ENCODE measurements around the gene S100A2. TPM values are rescaled to one million over a fixed set of nuclear protein-coding genes. Genes with fewer than 3 reads are reported as not detected.

Gene S100A2
- total RNA-seq, 2 donors from 2014 or later, result 1.0 to 2.4 TPM

- no peak overlapping the region for H3K9ac ChIP-seq (ENCODE audit: low read depth in 2 of 2, low read length in 2 of 2)
- H3K27ac ChIP-seq, result no peak overlapping the region
- DNase-seq, result no peak
- H3K4me3 ChIP-seq, result no peak overlapping the region
- TF ChIP-seq, protein P1, sequence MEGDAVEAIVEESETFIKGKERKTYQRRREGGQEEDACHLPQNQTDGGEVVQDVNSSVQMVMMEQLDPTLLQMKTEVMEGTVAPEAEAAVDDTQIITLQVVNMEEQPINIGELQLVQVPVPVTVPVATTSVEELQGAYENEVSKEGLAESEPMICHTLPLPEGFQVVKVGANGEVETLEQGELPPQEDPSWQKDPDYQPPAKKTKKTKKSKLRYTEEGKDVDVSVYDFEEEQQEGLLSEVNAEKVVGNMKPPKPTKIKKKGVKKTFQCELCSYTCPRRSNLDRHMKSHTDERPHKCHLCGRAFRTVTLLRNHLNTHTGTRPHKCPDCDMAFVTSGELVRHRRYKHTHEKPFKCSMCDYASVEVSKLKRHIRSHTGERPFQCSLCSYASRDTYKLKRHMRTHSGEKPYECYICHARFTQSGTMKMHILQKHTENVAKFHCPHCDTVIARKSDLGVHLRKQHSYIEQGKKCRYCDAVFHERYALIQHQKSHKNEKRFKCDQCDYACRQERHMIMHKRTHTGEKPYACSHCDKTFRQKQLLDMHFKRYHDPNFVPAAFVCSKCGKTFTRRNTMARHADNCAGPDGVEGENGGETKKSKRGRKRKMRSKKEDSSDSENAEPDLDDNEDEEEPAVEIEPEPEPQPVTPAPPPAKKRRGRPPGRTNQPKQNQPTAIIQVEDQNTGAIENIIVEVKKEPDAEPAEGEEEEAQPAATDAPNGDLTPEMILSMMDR (IDR thresholded peaks at IDR 0.05), result no peak
- H3K4me1 ChIP-seq, result peaks cover 10% of the 10 kb centered on the region
- intact Hi-C loops (cut with DNase I), result loop anchor here (5.0 kb wide), 1 partner anchor 104 kb away; the partner anchor contains the start of gene S100A14
- no peaks in the 10 kb centered on the region for H3K36me3 ChIP-seq
- H3K9me3 ChIP-seq, result no peaks in the 10 kb centered on the region
- no peaks in the 10 kb centered on the region for H3K27me3 ChIP-seq
Observed at GRCh38 chr1:153513023-153513422, 52.6 kb downstream of the S100A2 start.

Other genes with a start within 250 kb of the S100A2 start
- gene PGLYRP4, start 217.0 kb downstream of the S100A2 start, total RNA-seq, result not detected
- 10 to 100 TPM; 16.3 to 34.9 TPM for gene S100A9, start 208.0 kb downstream of the S100A2 start, total RNA-seq
- gene S100A12, start 190.2 kb downstream of the S100A2 start, total RNA-seq, result not detected
- gene S100A8, start 174.8 kb downstream of the S100A2 start, total RNA-seq, result 1 to 10 TPM in 1 of 2 donors, under 1 TPM in 1; 0.79 to 6.9 TPM
- not detected for gene S100A7A, start 149.3 kb downstream of the S100A2 start, total RNA-seq
- not detected for gene S100A7, start 105.2 kb downstream of the S100A2 start, total RNA-seq
- gene S100A6, start 29.9 kb downstream of the S100A2 start, total RNA-seq, result 1,000 to 10,000 TPM; 2,444 to 2,474 TPM
- not detected for gene S100A5, start 24.9 kb downstream of the S100A2 start, total RNA-seq
- gene S100A4, start 20.0 kb downstream of the S100A2 start, total RNA-seq, result 10 to 100 TPM; 41.8 to 83.8 TPM
- gene S100A3, start 16.6 kb downstream of the S100A2 start, total RNA-seq, result under 1 TPM in 1 of 2 donors, not detected in 1; 0.61 TPM
- 100 to 1,000 TPM; 232 to 288 TPM for gene S100A16, start 47.3 kb upstream of the S100A2 start, total RNA-seq
- 100 to 1,000 TPM; 543 to 565 TPM for gene S100A14, start 50.5 kb upstream of the S100A2 start, total RNA-seq
- gene S100A13, start 61.7 kb upstream of the S100A2 start, total RNA-seq, result 10 to 100 TPM; 45.2 to 67.2 TPM
- gene S100A1, start 62.6 kb upstream of the S100A2 start, total RNA-seq, result 1 to 10 TPM in 1 of 2 donors, under 1 TPM in 1; 0.69 to 1.5 TPM
- gene CHTOP, start 68.2 kb upstream of the S100A2 start, total RNA-seq, result 10 to 100 TPM; 51.3 to 88.6 TPM
- gene SNAPIN, start 92.9 kb upstream of the S100A2 start, total RNA-seq, result 10 to 100 TPM; 29.3 to 33.0 TPM
- 100 to 1,000 TPM; 105 to 171 TPM for gene ILF2, start 105.1 kb upstream of the S100A2 start, total RNA-seq
- 1 to 10 TPM; 2.3 to 3.6 TPM for gene NPR1, start 112.8 kb upstream of the S100A2 start, total RNA-seq
- 10 to 100 TPM; 25.5 to 53.1 TPM for gene INTS3, start 162.2 kb upstream of the S100A2 start, total RNA-seq
- 10 to 100 TPM; 24.1 to 27.9 TPM for gene SLC27A3, start 209.6 kb upstream of the S100A2 start, total RNA-seq